ENCODE data around the gene FAM167B. TPM values are rescaled to one million over a fixed set of nuclear protein-coding genes. Genes with fewer than 3 reads are reported as not detected.

FAM167B gene
- total RNA-seq, 2 donors from 2014 or later: 4.9 TPM; not detected in 1

- peak; percentile 91 to 94 (median 92) for DNase-seq
- peak; percentile 97 for ATAC-seq
- Histone ChIP-seq H3K27me3 (no peaks in the 10 kb centered on the region), H3K27ac (peak within 1 kb of the TSS; percentile 60 to 94 (median 80)), H3K4me1 (peaks cover 27% of the 10 kb centered on the region), H3K36me3 (replicated peaks in 1 of 2; ENCODE audit: insufficient read depth in 1 of 2, low read depth in 2 of 2) (peaks cover 0 to 1% of the 10 kb centered on the region in 2 donors), H3K9me3 (no peaks in the 10 kb centered on the region), H3K4me3 (peak within 1 kb of the TSS; percentile 44 to 84)
- 0 to 1% methylated on average over 32 to 46 of the region's 46 CpGs for WGBS, 2 donors
- TF ChIP-seq POLR2A (IDR thresholded peaks at IDR 0.05) (peak; percentile 36 to 77 (median 75)), CTCF (IDR thresholded peaks at IDR 0.05) (no peak)
- intact Hi-C loops (cut with DNase I): no loop called here
Observed at GRCh38 chr1:32221980-32222755, 24.9 kb upstream of the FAM167B start, which contains the start of the genes EIF3I and TMEM234. TSS of gene EIF3I (plus strand) at chr1:32222407. CDS start at chr1:32222442, 35 bp downstream. TSS of gene TMEM234 (minus strand) at chr1:32222353. CDS start at chr1:32222322, 31 bp downstream.

GRCh38 chr1:32223683-32224082 lies 23.3 kb upstream of the FAM167B start:
- Histone ChIP-seq H3K36me3 (replicated peaks in 1 of 2; ENCODE audit: insufficient read depth in 1 of 2, low read depth in 2 of 2) (peaks cover 4 to 8% of the 10 kb centered on the region in 2 donors), H3K4me3 (no peak overlapping the region), H3K27me3 (no peaks in the 10 kb centered on the region), H3K4me1 (peaks cover 27% of the 10 kb centered on the region), H3K27ac (peak overlapping the region in 1 of 4 donors; percentile 94), H3K9me3 (no peaks in the 10 kb centered on the region)
- 71 to 78% methylated on average over 3 of the region's 3 CpGs for WGBS, 2 donors
- ATAC-seq (no peak), DNase-seq (no peak)
- TF ChIP-seq POLR2A (IDR thresholded peaks at IDR 0.05) (no peak), CTCF (IDR thresholded peaks at IDR 0.05) (peak in 1 of 7 experiments; percentile 4)
- intact Hi-C loops (cut with DNase I): no loop called here

DNA sequence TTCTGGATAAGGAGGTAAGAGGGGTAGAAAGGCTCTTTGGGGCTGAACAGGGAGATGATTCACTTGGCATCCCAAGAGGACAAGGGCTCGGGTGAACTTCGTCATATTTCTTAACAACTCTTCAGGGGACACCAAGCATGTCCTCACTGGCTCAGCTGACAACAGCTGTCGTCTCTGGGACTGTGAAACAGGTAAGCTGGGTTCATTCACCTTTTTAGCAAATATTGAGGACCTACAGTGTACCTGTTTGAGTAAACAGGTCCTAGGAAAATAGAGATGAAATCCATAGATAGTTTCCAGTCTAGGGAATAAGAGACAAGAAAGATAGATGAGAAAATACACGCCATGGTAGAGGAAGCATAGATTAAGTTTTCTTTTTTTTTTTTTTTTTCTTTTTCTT lies 22.7 kb upstream of the FAM167B start:
- Histone ChIP-seq H3K4me1 (peaks cover 27% of the 10 kb centered on the region), H3K9me3 (no peaks in the 10 kb centered on the region), H3K4me3 (no peak overlapping the region), H3K36me3 (replicated peaks in 1 of 2; ENCODE audit: insufficient read depth in 1 of 2, low read depth in 2 of 2) (peaks cover 9 to 10% of the 10 kb centered on the region in 2 donors), H3K27ac (no peak overlapping the region), H3K27me3 (no peaks in the 10 kb centered on the region)
- TF ChIP-seq POLR2A (IDR thresholded peaks at IDR 0.05) (no peak), CTCF (IDR thresholded peaks at IDR 0.05) (no peak)
- no peak for ATAC-seq
- WGBS, 2 donors: 77 to 85% methylated on average over 4 of the region's 4 CpGs
- no peak for DNase-seq
- intact Hi-C loops (cut with DNase I): no loop called here

- no peak for ATAC-seq
- TF ChIP-seq CTCF (IDR thresholded peaks at IDR 0.05): no peak
- TF ChIP-seq POLR2A (IDR thresholded peaks at IDR 0.05): no peak
- Histone ChIP-seq H3K4me1 (peaks cover 5% of the 10 kb centered on the region), H3K27ac (no peak overlapping the region), H3K27me3 (no peaks in the 10 kb centered on the region), H3K36me3 (replicated peaks in 1 of 2; ENCODE audit: insufficient read depth in 1 of 2, low read depth in 2 of 2) (peaks cover 13 to 24% of the 10 kb centered on the region in 2 donors), H3K4me3 (no peak overlapping the region), H3K9me3 (no peaks in the 10 kb centered on the region)
- intact Hi-C loops (cut with DNase I): no loop called here
- WGBS, 2 donors: 64 to 70% methylated on average over 3 of the region's 3 CpGs
- DNase-seq: no peak
Observed at GRCh38 chr1:32228771-32229170, 18.3 kb upstream of the FAM167B start.

Data from body of pancreas (tissue), 4 donors.